Fibroblast of the aortic adventitia (primary cell): ENCODE data around the gene RFTN1. TPM values are rescaled to one million over a fixed set of nuclear protein-coding genes. Genes with fewer than 3 reads are reported as not detected.
A peak's percentile ranks its signal among the peaks of the same experiment; 100 is the strongest.

Source experiments
- DNase-seq: peaks from one replicate; pipeline ENCODE4 v3.0.0-alpha.2; 2010; ENCODE audit warnings: low read depth
- H3K4me3 ChIP-seq: 2 replicates; pipeline ENCODE4 v1.5.1; 2011; ENCODE audit warnings: low read depth, mild to moderate bottlenecking, control low read depth, low read length, moderate library complexity
- total RNA-seq: library from RNA; depleted of rRNA; stranded (reverse); fragments of >200 nt; gene quantifications from 2 replicates; pipeline ENCODE4 v1.2.3, GENCODE V29; 2012; ENCODE audit warnings: low replicate concordance
- TF ChIP-seq, protein P1 (sequence below): IDR thresholded peaks from 2 replicates; pipeline ENCODE4 v1.5.1; 2011; ENCODE audit warnings: mild to moderate bottlenecking, low read length, control low read depth, inconsistent platforms; ENCODE audit not compliant: insufficient read depth

Gene RFTN1
- total RNA-seq, 1 donor, result 54.7 TPM

DNA sequence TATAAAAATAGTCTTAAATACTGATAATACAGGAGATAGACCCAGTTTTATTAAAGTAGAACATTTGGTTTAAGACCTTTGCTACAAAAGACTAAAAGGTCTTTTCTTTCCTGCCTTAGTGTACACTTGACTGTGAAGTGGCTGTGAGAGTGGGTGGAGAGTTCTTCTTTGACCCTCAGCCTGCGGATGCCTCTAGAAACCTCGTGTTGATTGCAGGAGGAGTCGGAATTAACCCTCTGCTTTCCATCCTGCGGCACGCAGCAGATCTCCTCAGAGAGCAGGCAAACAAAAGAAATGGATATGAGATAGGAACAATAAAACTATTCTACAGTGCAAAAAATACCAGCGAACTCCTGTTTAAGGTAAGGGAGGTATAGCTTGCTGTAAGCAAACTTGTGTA lies 212.0 kb downstream of the RFTN1 start:
- no peak overlapping the region for H3K4me3 ChIP-seq
- DNase-seq, result no peak
- TF ChIP-seq, protein P1, sequence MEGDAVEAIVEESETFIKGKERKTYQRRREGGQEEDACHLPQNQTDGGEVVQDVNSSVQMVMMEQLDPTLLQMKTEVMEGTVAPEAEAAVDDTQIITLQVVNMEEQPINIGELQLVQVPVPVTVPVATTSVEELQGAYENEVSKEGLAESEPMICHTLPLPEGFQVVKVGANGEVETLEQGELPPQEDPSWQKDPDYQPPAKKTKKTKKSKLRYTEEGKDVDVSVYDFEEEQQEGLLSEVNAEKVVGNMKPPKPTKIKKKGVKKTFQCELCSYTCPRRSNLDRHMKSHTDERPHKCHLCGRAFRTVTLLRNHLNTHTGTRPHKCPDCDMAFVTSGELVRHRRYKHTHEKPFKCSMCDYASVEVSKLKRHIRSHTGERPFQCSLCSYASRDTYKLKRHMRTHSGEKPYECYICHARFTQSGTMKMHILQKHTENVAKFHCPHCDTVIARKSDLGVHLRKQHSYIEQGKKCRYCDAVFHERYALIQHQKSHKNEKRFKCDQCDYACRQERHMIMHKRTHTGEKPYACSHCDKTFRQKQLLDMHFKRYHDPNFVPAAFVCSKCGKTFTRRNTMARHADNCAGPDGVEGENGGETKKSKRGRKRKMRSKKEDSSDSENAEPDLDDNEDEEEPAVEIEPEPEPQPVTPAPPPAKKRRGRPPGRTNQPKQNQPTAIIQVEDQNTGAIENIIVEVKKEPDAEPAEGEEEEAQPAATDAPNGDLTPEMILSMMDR, result no peak

DNA sequence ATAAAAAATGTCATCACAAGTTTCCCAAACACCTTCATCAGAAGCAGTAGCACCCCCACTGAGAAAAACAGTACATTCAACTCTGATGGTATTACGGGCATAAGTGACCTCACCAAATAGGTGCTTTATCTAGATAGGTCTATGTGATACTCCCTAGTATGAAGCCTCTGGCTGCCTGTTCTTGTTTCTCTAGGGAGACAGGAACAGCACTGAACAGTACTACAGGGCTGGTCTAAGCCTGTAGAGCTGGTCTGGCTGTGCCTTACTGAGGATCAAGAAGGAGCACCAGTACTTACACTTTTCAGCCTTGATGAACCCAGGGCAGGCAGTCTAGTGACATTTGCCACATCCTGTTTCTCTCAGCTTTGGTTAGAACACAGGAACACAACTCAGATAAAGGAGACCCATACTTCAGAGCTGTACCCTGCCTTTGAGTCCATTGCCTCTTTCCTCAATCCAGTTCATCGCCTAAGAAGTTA lies 212.6 kb downstream of the RFTN1 start:
- H3K4me3 ChIP-seq, result no peak overlapping the region
- DNase-seq, result no peak
- TF ChIP-seq, protein P1, result no peak

DNA sequence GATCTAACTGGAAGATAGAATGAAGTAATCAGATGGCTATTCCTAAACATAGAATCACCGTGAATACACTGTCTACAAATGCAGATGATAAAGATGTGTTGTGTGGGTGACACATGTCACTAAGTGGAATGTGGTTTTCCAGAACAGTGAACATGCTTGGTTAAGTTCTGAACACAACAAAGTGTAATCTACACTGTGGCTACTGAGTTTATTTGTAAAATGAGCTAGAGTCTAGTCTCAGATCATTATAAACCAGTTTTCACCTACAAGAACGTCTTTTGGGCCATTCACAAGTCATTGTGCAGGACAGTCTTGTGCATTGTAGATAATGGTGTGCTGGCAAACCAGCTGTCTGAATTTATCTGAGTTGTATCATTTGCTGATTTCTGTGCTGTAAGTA lies 213.2 kb downstream of the RFTN1 start:
- DNase-seq, result no peak
- TF ChIP-seq, protein P1, result no peak
- no peak overlapping the region for H3K4me3 ChIP-seq

DNA sequence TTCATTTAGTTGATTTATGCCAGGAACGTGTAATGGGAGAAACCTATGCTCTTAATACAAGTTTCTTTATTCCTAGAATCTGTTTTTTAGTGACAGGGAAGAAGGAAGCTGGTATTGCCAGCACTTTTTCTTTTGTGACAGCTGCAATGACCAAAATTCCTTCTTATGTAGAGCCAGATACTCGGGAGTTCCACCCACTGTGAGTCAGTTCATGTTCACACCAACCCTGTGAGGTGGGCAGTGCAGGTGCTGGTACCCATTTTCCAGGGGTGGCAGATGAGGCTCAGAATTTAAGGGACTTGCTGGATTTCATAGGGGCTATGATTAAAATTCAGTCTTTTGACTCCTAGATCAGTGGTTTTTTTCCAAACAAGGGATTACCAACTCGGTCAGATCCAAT lies 213.8 kb downstream of the RFTN1 start:
- no peak for DNase-seq
- no peak overlapping the region for H3K4me3 ChIP-seq
- TF ChIP-seq, protein P1, result no peak

DNA sequence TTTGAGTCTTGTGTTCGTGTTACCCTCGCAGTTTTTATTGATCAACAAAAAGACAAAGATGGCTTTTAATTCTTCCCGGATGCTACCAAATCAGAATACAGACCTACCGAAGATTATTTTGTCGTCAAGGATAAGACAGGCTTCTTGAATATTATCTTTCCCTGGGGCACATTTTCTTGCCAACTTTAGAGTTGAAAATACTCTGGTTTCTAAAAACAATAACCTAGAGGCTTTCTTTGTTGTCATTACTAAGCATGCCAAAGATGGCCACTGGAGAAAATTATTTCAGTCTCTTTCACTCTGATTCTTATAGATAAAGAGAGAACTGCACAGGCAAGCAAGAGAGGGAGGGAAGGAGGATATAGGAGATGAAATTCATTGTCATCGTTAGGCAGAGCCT lies 214.6 kb downstream of the RFTN1 start:
- no peak overlapping the region for H3K4me3 ChIP-seq
- DNase-seq, result peak; percentile 45
- TF ChIP-seq, protein P1, result no peak

DNA sequence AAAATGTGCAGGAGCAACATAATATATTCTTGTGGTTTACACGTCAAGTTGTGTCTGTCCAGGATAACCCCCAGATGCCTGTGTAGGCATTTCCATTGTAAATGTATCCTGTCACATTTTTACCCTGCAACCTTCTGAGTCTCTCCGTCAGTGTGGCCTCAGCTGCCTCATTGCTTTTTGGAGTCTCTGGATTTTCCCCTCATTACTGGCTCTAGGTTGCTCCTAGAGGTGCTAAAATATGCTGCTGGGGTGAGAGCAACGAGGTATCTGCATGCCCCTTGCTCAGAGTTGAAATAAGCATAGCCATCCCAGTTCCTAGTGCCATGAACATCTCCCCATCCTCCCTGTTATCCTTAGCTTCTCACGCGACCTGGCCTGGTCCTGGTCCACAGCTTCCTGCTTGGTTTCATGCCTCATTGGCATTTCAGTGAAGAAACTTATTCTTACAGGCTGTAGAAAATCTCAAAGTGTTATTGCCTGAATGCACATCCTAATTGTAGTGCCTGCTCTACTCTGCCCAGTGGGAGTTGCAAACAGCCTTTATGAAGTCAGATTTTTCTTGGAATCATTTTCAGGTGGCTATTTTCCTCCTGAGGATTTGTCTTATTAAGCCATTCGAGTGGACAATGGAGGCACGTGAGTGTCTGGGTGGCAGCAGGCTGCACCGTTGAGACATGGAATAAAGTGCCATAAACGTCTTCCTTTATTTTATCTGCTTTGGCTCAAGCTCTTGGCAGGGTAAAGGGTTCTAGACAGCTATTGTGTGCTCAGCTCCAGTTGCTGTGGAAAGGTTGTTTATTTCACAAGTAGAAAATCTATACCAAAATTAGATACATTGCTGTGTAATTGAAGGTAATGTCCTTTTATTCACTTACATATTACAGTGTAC lies 215.3 kb downstream of the RFTN1 start:
- peak; percentile 30 for DNase-seq
- TF ChIP-seq, protein P1, result no peak
- H3K4me3 ChIP-seq, result no peak overlapping the region
